Measurements from ENCODE around the gene PLEKHJ1.

- TF ChIP-seq CTCF (IDR thresholded peaks at IDR 0.05): no peak
- TF ChIP-seq POLR2A (IDR thresholded peaks at IDR 0.05): no peak
Measured at GRCh38 chr19:2184422-2184975, 51.6 kb downstream of the PLEKHJ1 start.

Measured in gastroesophageal sphincter (tissue), 3 donors.